Spleen (tissue), 7 donors: ENCODE measurements around the gene AFDN.

Source experiments
- POLR2A ChIP-seq, 3 donors: fragments of 450-650 bp; IDR thresholded peaks; one replicate each; pipeline ENCODE4 v1.5.1; 2017; ENCODE audit warnings: antibody characterized with exemption in 3 of 3, mild to moderate bottlenecking in 1 of 3
- TF ChIP-seq, protein P1 (sequence below), 11 experiments: fragments of 200-600 bp in 7 of 11; fragments of 450-650 bp in 4 of 11; sonication (generic) in 4 of 11; IDR thresholded peaks in 8 of 11; conservative IDR thresholded peaks in 3 of 11; 1 replicate in 7 of 11; 2 replicates in 4 of 11; pipeline versions ENCODE4 v1.4.0 to v1.8.0; 2016 to 2021; ENCODE audit warnings: antibody characterized with exemption in 11 of 11, inconsistent platforms in 4 of 11, mild to moderate bottlenecking in 1 of 11
- donor health status: DM: no; HTN: no; CAD: no; lungs with moderate emphysema.
- donor health status: DM: no; HTN: no; CAD: no.
- donor health status: DM: no; HTN: no; CAD: no.

DNA sequence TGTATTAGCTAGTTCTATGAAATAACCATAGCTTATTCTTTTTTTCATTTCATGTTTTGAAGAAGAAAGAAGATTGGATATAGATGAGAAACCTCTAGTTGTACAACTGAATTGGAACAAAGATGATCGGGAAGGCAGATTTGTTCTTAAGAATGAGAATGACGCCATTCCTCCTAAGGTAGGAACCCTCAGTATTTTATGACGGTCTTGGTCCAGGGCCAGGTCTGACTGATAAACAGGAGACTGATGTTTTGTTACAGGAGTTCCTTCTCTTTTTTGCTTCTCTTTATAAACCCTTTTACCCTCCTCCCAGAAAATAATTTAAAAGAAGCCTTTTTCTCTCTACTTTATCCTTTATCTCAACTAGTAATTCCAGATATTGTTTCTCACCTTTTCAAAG is 43.6 kb downstream of the AFDN start:
- TF ChIP-seq, protein P1, sequence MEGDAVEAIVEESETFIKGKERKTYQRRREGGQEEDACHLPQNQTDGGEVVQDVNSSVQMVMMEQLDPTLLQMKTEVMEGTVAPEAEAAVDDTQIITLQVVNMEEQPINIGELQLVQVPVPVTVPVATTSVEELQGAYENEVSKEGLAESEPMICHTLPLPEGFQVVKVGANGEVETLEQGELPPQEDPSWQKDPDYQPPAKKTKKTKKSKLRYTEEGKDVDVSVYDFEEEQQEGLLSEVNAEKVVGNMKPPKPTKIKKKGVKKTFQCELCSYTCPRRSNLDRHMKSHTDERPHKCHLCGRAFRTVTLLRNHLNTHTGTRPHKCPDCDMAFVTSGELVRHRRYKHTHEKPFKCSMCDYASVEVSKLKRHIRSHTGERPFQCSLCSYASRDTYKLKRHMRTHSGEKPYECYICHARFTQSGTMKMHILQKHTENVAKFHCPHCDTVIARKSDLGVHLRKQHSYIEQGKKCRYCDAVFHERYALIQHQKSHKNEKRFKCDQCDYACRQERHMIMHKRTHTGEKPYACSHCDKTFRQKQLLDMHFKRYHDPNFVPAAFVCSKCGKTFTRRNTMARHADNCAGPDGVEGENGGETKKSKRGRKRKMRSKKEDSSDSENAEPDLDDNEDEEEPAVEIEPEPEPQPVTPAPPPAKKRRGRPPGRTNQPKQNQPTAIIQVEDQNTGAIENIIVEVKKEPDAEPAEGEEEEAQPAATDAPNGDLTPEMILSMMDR (IDR thresholded peaks at IDR 0.05 in 8 of 11, conservative IDR thresholded peaks at IDR 0.05 in 3 of 11), result no peak
- TF ChIP-seq POLR2A (IDR thresholded peaks at IDR 0.05), result no peak
